HepG2 (cell line): ENCODE measurements around the gene MRPS2. TPM values are rescaled to one million over a fixed set of nuclear protein-coding genes. Genes with fewer than 3 reads are reported as not detected.

Source experiments
- CBFB ChIP-seq: sonication (generic); formaldehyde crosslinking; IDR thresholded peaks from 2 replicates; pipeline ENCODE4 v1.4.0; 2020; ENCODE audit warnings: missing genetic modification reagents
- FOXC1 ChIP-seq: sonication (generic); formaldehyde crosslinking; IDR thresholded peaks from 2 replicates; pipeline ENCODE4 v1.8.0; 2022; ENCODE audit warnings: mild to moderate bottlenecking, missing genetic modification reagents, borderline replicate concordance
- FOXP1 ChIP-seq, 2 experiments: fragments of 450-650 bp in 1 of 2; IDR thresholded peaks; 2 replicates each; pipeline ENCODE4 v1.6.1; 2017 to 2018; ENCODE audit warnings: antibody characterized with exemption in 1 of 2
- IKZF5 ChIP-seq: IDR thresholded peaks from 2 replicates; pipeline ENCODE4 v1.6.1; 2018; ENCODE audit warnings: missing genetic modification reagents, mild to moderate bottlenecking, missing compliant biosample characterization
- IRX3 ChIP-seq: sonication (generic); formaldehyde crosslinking; IDR thresholded peaks from 2 replicates; pipeline ENCODE4 v1.8.1; 2023; ENCODE audit warnings: mild to moderate bottlenecking, low read depth, missing genetic modification reagents, borderline replicate concordance
- KDM1A ChIP-seq: IDR thresholded peaks from 2 replicates; pipeline ENCODE4 v1.6.1; 2016; ENCODE audit warnings: missing compliant biosample characterization
- MXD1 ChIP-seq: sonication (generic); formaldehyde crosslinking; IDR thresholded peaks from 2 replicates; pipeline ENCODE4 v1.4.0; 2020; ENCODE audit warnings: mild to moderate bottlenecking, missing genetic modification reagents
- REXO4 ChIP-seq: sonication (generic); formaldehyde crosslinking; IDR thresholded peaks from 2 replicates; pipeline ENCODE4 v1.8.0; 2022; ENCODE audit warnings: missing genetic modification reagents, mild to moderate bottlenecking, borderline replicate concordance
- ZFP37 ChIP-seq: sonication (generic); formaldehyde crosslinking; IDR thresholded peaks from 2 replicates; pipeline ENCODE4 v1.4.0; 2020; ENCODE audit warnings: missing genetic modification reagents, borderline replicate concordance
- ZNF136 ChIP-seq: sonication (generic); formaldehyde crosslinking; IDR thresholded peaks from 2 replicates; pipeline ENCODE4 v1.8.1; 2022; ENCODE audit warnings: low read depth, mild to moderate bottlenecking, moderate library complexity, missing genetic modification reagents
- ZNF224 ChIP-seq: sonication (generic); formaldehyde crosslinking; IDR thresholded peaks from 2 replicates; pipeline ENCODE4 v1.5.0; 2020; ENCODE audit warnings: mild to moderate bottlenecking, missing genetic modification reagents
- ZNF282 ChIP-seq: fragments of 450-650 bp; IDR thresholded peaks from 2 replicates; pipeline ENCODE4 v1.6.1; 2018; ENCODE audit not compliant: partially characterized antibody
- ZNF343 ChIP-seq: sonication (generic); formaldehyde crosslinking; IDR thresholded peaks from 2 replicates; pipeline ENCODE4 v1.4.0; 2020; ENCODE audit warnings: mild to moderate bottlenecking, missing genetic modification reagents
- ZNF382 ChIP-seq: sonication (generic); formaldehyde crosslinking; IDR thresholded peaks from 2 replicates; pipeline ENCODE4 v1.5.0; 2020; ENCODE audit warnings: missing genetic modification reagents, mild to moderate bottlenecking, borderline replicate concordance
- ZNF7 ChIP-seq: IDR thresholded peaks from 2 replicates; pipeline ENCODE4 v1.6.1; 2016; ENCODE audit warnings: missing biosample characterization, missing genetic modification reagents
- polyA plus RNA-seq, 8 experiments: library from polyadenylated mRNA; depleted of rRNA in 3 of 8; stranded (reverse) in 7 of 8; unstranded in 1 of 8; fragments of >200 nt; fragmentation: Illumina TruSeq in 4 of 8; extraction: Trizol in 4 of 8; gene quantifications; 2 replicates each; pipeline versions ENCODE4 v1.2.1 to v1.2.3, GENCODE V29; 2011 to 2016; ENCODE audit warnings: low read depth in 4 of 8, missing spikeins in 1 of 8, mixed read lengths in 1 of 8; ENCODE audit not compliant: insufficient read depth in 1 of 8
- total RNA-seq, 5 experiments: library from RNA; depleted of rRNA; stranded (reverse); fragments of >200 nt; fragmentation: Illumina TruSeq; extraction: Trizol; gene quantifications; 2 replicates each; pipeline ENCODE4 v1.2.3, GENCODE V29; 2016; ENCODE audit warnings: low read depth in 1 of 5
- TF ChIP-seq, protein P1 (sequence below): sonication (generic); formaldehyde crosslinking; IDR thresholded peaks from one replicate; pipeline ENCODE4 v1.5.1; 2020; ENCODE audit warnings: mild to moderate bottlenecking, missing genetic modification reagents; ENCODE audit errors: not compliant biosample characterization
- TF ChIP-seq, protein P2 (sequence below): sonication (generic); formaldehyde crosslinking; IDR thresholded peaks from 2 replicates; pipeline ENCODE4 v1.5.1; 2020; ENCODE audit warnings: missing genetic modification reagents, mild to moderate bottlenecking, borderline replicate concordance

MRPS2 gene
- total and polyA plus RNA-seq, 2 of the 13 experiments (the other 11 are each of a cell fraction or from before 2014, with no cell fraction given) = 44.4 to 86.7 TPM

- TF ChIP-seq IKZF5 (peak; percentile 75; the same call in 1 of the 2 replicates), FOXC1 (0 out of 2 replicates have a peak, but pooled peaks have one; percentile 15), CBFB (CRISPR knock-in tag) (peak; percentile 81), ZNF343 (CRISPR knock-in tag) (no peak), IRX3 (CRISPR knock-in tag) (0 out of 2 replicates have a peak, but pooled peaks have one; percentile 44), ZNF136 (CRISPR knock-in tag) (no peak), ZNF7 (CRISPR knock-in tag) (no peak), ZNF282 (no peak), MXD1 (CRISPR knock-in tag) (peak; percentile 84), ZNF382 (CRISPR knock-in tag) (no peak), KDM1A (CRISPR knock-in tag) (no peak), ZNF224 (peak; percentile 81; the same call in 1 of the 2 replicates), REXO4 (CRISPR knock-in tag) (no peak), FOXP1 (IDR thresholded peaks at IDR 0.05) (no peak), FOXP1 (CRISPR knock-in tag; IDR thresholded peaks at IDR 0.05) (no peak), ZFP37 (CRISPR knock-in tag) (no peak)
- TF ChIP-seq, protein P1, sequence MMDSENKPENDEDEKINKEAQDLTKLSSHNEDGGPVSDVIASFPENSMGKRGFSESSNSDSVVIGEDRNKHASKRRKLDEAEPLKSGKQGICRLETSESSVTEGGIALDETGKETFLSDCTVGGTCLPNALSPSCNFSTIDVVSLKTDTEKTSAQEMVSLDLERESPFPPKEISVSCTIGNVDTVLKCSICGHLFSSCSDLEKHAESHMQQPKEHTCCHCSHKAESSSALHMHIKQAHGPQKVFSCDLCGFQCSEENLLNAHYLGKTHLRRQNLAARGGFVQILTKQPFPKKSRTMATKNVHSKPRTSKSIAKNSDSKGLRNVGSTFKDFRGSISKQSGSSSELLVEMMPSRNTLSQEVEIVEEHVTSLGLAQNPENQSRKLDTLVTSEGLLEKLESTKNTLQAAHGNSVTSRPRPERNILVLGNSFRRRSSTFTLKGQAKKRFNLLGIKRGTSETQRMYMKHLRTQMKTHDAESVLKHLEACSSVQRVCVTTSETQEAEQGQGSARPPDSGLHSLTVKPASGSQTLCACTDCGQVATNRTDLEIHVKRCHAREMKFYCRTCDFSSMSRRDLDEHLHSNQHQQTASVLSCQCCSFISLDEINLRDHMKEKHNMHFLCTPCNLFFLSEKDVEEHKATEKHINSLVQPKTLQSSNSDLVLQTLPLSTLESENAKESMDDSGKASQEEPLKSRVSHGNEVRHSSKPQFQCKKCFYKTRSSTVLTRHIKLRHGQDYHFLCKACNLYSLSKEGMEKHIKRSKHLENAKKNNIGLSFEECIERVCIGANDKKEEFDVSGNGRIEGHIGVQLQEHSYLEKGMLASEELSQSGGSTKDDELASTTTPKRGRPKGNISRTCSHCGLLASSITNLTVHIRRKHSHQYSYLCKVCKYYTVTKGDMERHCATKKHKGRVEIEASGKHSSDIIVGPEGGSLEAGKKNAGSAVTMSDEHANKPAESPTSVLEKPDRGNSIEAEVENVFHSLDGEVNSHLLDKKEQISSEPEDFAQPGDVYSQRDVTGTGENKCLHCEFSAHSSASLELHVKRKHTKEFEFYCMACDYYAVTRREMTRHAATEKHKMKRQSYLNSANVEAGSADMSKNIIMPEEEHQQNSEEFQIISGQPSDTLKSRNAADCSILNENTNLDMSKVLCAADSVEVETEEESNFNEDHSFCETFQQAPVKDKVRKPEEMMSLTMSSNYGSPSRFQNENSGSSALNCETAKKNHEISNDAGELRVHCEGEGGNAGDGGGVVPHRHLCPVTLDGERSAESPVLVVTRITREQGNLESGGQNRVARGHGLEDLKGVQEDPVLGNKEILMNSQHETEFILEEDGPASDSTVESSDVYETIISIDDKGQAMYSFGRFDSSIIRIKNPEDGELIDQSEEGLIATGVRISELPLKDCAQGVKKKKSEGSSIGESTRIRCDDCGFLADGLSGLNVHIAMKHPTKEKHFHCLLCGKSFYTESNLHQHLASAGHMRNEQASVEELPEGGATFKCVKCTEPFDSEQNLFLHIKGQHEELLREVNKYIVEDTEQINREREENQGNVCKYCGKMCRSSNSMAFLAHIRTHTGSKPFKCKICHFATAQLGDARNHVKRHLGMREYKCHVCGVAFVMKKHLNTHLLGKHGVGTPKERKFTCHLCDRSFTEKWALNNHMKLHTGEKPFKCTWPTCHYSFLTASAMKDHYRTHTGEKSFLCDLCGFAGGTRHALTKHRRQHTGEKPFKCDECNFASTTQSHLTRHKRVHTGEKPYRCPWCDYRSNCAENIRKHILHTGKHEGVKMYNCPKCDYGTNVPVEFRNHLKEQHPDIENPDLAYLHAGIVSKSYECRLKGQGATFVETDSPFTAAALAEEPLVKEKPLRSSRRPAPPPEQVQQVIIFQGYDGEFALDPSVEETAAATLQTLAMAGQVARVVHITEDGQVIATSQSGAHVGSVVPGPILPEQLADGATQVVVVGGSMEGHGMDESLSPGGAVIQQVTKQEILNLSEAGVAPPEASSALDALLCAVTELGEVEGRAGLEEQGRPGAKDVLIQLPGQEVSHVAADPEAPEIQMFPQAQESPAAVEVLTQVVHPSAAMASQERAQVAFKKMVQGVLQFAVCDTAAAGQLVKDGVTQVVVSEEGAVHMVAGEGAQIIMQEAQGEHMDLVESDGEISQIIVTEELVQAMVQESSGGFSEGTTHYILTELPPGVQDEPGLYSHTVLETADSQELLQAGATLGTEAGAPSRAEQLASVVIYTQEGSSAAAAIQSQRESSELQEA = peak; percentile 28
- TF ChIP-seq, protein P2, sequence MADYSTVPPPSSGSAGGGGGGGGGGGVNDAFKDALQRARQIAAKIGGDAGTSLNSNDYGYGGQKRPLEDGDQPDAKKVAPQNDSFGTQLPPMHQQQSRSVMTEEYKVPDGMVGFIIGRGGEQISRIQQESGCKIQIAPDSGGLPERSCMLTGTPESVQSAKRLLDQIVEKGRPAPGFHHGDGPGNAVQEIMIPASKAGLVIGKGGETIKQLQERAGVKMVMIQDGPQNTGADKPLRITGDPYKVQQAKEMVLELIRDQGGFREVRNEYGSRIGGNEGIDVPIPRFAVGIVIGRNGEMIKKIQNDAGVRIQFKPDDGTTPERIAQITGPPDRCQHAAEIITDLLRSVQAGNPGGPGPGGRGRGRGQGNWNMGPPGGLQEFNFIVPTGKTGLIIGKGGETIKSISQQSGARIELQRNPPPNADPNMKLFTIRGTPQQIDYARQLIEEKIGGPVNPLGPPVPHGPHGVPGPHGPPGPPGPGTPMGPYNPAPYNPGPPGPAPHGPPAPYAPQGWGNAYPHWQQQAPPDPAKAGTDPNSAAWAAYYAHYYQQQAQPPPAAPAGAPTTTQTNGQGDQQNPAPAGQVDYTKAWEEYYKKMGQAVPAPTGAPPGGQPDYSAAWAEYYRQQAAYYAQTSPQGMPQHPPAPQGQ (CRISPR knock-in tag) = no peak
Measured at GRCh38 chr9:135500525-135501260, at the start of gene MRPS2 (continued).
